IMR-90 (cell line): ENCODE measurements around the gene ST3GAL4. TPM values are rescaled to one million over a fixed set of nuclear protein-coding genes. Genes with fewer than 3 reads are reported as not detected.
A peak's percentile ranks its signal among the peaks of the same experiment; 100 is the strongest.

Source experiments
- ATAC-seq: fragments of 200-7000 bp; cut with Tn5 transposase; 2 replicates; pipeline ENCODE4 v1.9.1; 2020; ENCODE audit warnings: low read depth, mild to moderate bottlenecking, moderate library complexity
- BruUV-seq: library from RNA; stranded (reverse); fragments of 400-500 nt; replicated peaks from 2 replicates; lab custom pipeline; 2021; lab: Mats Ljungman, UMichigan
- CTCF ChIA-PET: fragments of 300-600 bp; formaldehyde crosslinking; extraction: SDS; loops from one replicate; lab custom pipeline; 2021; ENCODE audit warnings: antibody characterized with exemption; lab: Yijun Ruan, JAX
- POLR2A ChIA-PET: fragments of 300-600 bp; sonication (Branson Sonifier 250); formaldehyde crosslinking; loops from one replicate; lab custom pipeline; 2022; ENCODE audit warnings: antibody characterized with exemption; ENCODE audit not compliant: unreplicated experiment; lab: Charles Lee
- DNase-seq: peaks from one replicate; pipeline ENCODE4 v3.0.0; 2013
- H2AFZ ChIP-seq: replicated peaks from 2 replicates; pipeline ENCODE3; 2013; ENCODE audit warnings: low read length, mild to moderate bottlenecking; ENCODE audit not compliant: poor library complexity
- H2AK5ac ChIP-seq: 2 replicates; pipeline ENCODE4 v1.6.1; 2013; ENCODE audit warnings: low read depth, low read length, inconsistent platforms
- H2AK9ac ChIP-seq: replicated peaks from 2 replicates; pipeline ENCODE3; 2013; ENCODE audit warnings: mild to moderate bottlenecking, low read depth, low read length, moderate library complexity; ENCODE audit not compliant: poor library complexity
- H2BK120ac ChIP-seq: 2 replicates; pipeline ENCODE4 v1.6.1; 2013; ENCODE audit warnings: low read depth, low read length, inconsistent platforms
- H2BK15ac ChIP-seq: 3 replicates; pipeline ENCODE4 v1.6.1; 2013; ENCODE audit warnings: low read depth, low read length, inconsistent platforms
- H2BK20ac ChIP-seq: 2 replicates; pipeline ENCODE4 v1.6.1; 2013; ENCODE audit warnings: low read depth, mild to moderate bottlenecking, inconsistent platforms, low read length, moderate library complexity
- H2BK5ac ChIP-seq: 2 replicates; pipeline ENCODE4 v1.6.1; 2013; ENCODE audit warnings: mild to moderate bottlenecking, low read depth, low read length, inconsistent platforms; ENCODE audit not compliant: poor library complexity, severe bottlenecking
- H3K14ac ChIP-seq: replicated peaks from 2 replicates; pipeline ENCODE4 v1.6.1; 2013; ENCODE audit warnings: low read depth, low read length, inconsistent platforms
- H3K18ac ChIP-seq: 2 replicates; pipeline ENCODE4 v1.6.1; 2013; ENCODE audit warnings: low read depth, low read length, control low read depth
- H3K23ac ChIP-seq: 2 replicates; pipeline ENCODE4 v1.6.1; 2013; ENCODE audit warnings: low read depth, low read length, inconsistent platforms
- H3K27ac ChIP-seq: 2 replicates; pipeline ENCODE4 v1.5.1; 2013; ENCODE audit warnings: mild to moderate bottlenecking, control low read depth, low read length; ENCODE audit not compliant: insufficient read depth
- H3K27me3 ChIP-seq: 2 replicates; pipeline ENCODE4 v1.6.1; 2013; ENCODE audit warnings: low read length; ENCODE audit not compliant: control insufficient read depth, insufficient read depth
- H3K36me3 ChIP-seq: 2 replicates; pipeline ENCODE4 v1.6.1; 2013; ENCODE audit warnings: low read length, mixed read lengths; ENCODE audit not compliant: control insufficient read depth, insufficient read depth
- H3K4ac ChIP-seq: 2 replicates; pipeline ENCODE4 v1.6.1; 2013; ENCODE audit warnings: low read depth, low read length, inconsistent platforms
- H3K4me1 ChIP-seq: 2 replicates; pipeline ENCODE4 v1.6.1; 2013; ENCODE audit warnings: low read length, mixed read lengths; ENCODE audit not compliant: control insufficient read depth, insufficient read depth
- H3K4me2 ChIP-seq: 2 replicates; pipeline ENCODE4 v1.6.1; 2013; ENCODE audit warnings: low read depth, mild to moderate bottlenecking, control low read depth, low read length, moderate library complexity
- H3K4me3 ChIP-seq: 2 replicates; pipeline ENCODE4 v1.5.1; 2013; ENCODE audit warnings: low read depth, mild to moderate bottlenecking, control low read depth, low read length, moderate library complexity; ENCODE audit not compliant: insufficient read depth
- H3K56ac ChIP-seq: 2 replicates; pipeline ENCODE4 v1.6.1; 2013; ENCODE audit warnings: low read length, inconsistent platforms; ENCODE audit not compliant: insufficient read depth; ENCODE audit errors: extremely low read depth
- H3K79me1 ChIP-seq, 2 experiments: 2 replicates each; pipeline ENCODE4 v1.6.1; 2013; ENCODE audit warnings: low read length in 2 of 2, inconsistent platforms in 1 of 2, low read depth in 1 of 2
- H3K9ac ChIP-seq: 2 replicates; pipeline ENCODE4 v1.6.1; 2013; ENCODE audit warnings: low read depth, low read length, control low read depth
- H3K9me1 ChIP-seq: 2 replicates; pipeline ENCODE4 v1.6.1; 2013; ENCODE audit warnings: low read length, inconsistent platforms; ENCODE audit not compliant: insufficient read depth
- H3K9me3 ChIP-seq: 2 replicates; pipeline ENCODE4 v1.6.1; 2013; ENCODE audit warnings: low read length; ENCODE audit not compliant: control insufficient read depth, insufficient read depth
- H4K20me1 ChIP-seq: 2 replicates; pipeline ENCODE4 v1.6.1; 2013; ENCODE audit warnings: low read length, inconsistent platforms; ENCODE audit not compliant: insufficient read depth
- H4K5ac ChIP-seq: 2 replicates; pipeline ENCODE4 v1.6.1; 2013; ENCODE audit warnings: mild to moderate bottlenecking, low read depth, low read length, control low read depth
- H4K8ac ChIP-seq, 2 experiments: 2 replicates each; pipeline ENCODE4 v1.6.1; 2013; ENCODE audit warnings: low read depth in 2 of 2, low read length in 2 of 2, control low read depth in 1 of 2, inconsistent platforms in 1 of 2
- H4K91ac ChIP-seq: 2 replicates; pipeline ENCODE4 v1.6.1; 2013; ENCODE audit warnings: low read depth, low read length, inconsistent platforms; ENCODE audit not compliant: insufficient read depth
- BHLHE40 ChIP-seq: fragments of 150-350 bp; IDR thresholded peaks from 2 replicates; pipeline ENCODE4 v1.6.1; 2016; ENCODE audit warnings: mild to moderate bottlenecking, low read depth, low read length
- CHD1 ChIP-seq: IDR thresholded peaks from 2 replicates; pipeline ENCODE4 v1.6.1; 2012; ENCODE audit warnings: low read depth, low read length, improper control_type of control experiment
- FOS ChIP-seq: fragments of 150-350 bp; IDR thresholded peaks from 2 replicates; pipeline ENCODE4 v1.6.1; 2016; ENCODE audit warnings: low read depth, low read length
- MAFK ChIP-seq: IDR thresholded peaks from 2 replicates; pipeline ENCODE4 v1.6.1; 2012; ENCODE audit warnings: low read depth, low read length, improper control_type of control experiment
- MAZ ChIP-seq: IDR thresholded peaks from 2 replicates; pipeline ENCODE4 v1.6.1; 2012; ENCODE audit warnings: low read depth, mild to moderate bottlenecking, low read length, improper control_type of control experiment, moderate library complexity, borderline replicate concordance
- MXI1 ChIP-seq: IDR thresholded peaks from 2 replicates; pipeline ENCODE4 v1.6.1; 2012; ENCODE audit warnings: low read depth, mild to moderate bottlenecking, low read length, moderate library complexity, borderline replicate concordance
- NFE2L2 ChIP-seq: fragments of 150-350 bp; IDR thresholded peaks from 2 replicates; pipeline ENCODE4 v1.6.1; 2016; ENCODE audit warnings: low read depth, mild to moderate bottlenecking, low read length
- POLR2A ChIP-seq: IDR thresholded peaks from 2 replicates; pipeline ENCODE4 v1.6.1; 2012; ENCODE audit warnings: mild to moderate bottlenecking, low read depth, low read length
- RCOR1 ChIP-seq: IDR thresholded peaks from 2 replicates; pipeline ENCODE4 v1.6.1; 2012; ENCODE audit warnings: mild to moderate bottlenecking, low read length, improper control_type of control experiment; ENCODE audit not compliant: insufficient replicate concordance
- RFX5 ChIP-seq: IDR thresholded peaks from 2 replicates; pipeline ENCODE4 v1.8.0; 2012; ENCODE audit warnings: low read depth, mild to moderate bottlenecking, low read length, moderate library complexity
- SMC3 ChIP-seq: fragments of 150-350 bp; IDR thresholded peaks from 2 replicates; pipeline ENCODE4 v1.6.1; 2016; ENCODE audit warnings: low read depth, mild to moderate bottlenecking, antibody characterized with exemption, low read length, moderate library complexity
- whole genome bisulfite sequencing, 2 experiments: methylation state at CpG; one replicate each; pipeline versions ENCODE4 v1.1.5 to v1.1.7; 2013; ENCODE audit warnings: missing lambda C conversion rate in 2 of 2; ENCODE audit not compliant: insufficient read length in 1 of 2; ENCODE audit errors: extremely low coverage in 2 of 2; 5-methylcytosine and 5-hydroxymethylcytosine counted together
- dilution Hi-C: fragments of 300-500 bp; cut with HindIII; formaldehyde crosslinking; loops from one replicate; pipeline ENCODE4 v1.14.3; 2018; ENCODE audit warnings: low sequenced_read_pairs; ENCODE audit not compliant: unreplicated experiment
- in situ Hi-C: fragments of 300-500 bp; cut with MboI; formaldehyde crosslinking; loops from 3 replicates; pipeline ENCODE4 v1.14.3; 2019; ENCODE audit warnings: low sequenced_read_pairs, inconsistent platforms, mixed read lengths
- intact Hi-C: fragments of 100-400 bp; cut with micrococcal nuclease; formaldehyde crosslinking; loops from 2 replicates; pipeline ENCODE4 v1.10.0; 2022
- polyA plus RNA-seq, 3 experiments: library from polyadenylated mRNA; depleted of rRNA; stranded (reverse); fragments of >200 nt; gene quantifications; 2 replicates each; pipeline ENCODE4 v1.2.3, GENCODE V29; 2012; ENCODE audit warnings: low replicate concordance in 1 of 3
- total RNA-seq: library from RNA; depleted of rRNA; stranded (reverse); fragments of >200 nt; gene quantifications from 2 replicates; pipeline ENCODE4 v1.2.3, GENCODE V29; 2012
- TF ChIP-seq, protein P1 (sequence below): conservative IDR thresholded peaks from 2 replicates; pipeline ENCODE4 v1.5.1; 2012; ENCODE audit warnings: mild to moderate bottlenecking, low read depth, low read length, improper control_type of control experiment

ST3GAL4 gene
- total and polyA plus RNA-seq, 2 of the 4 experiments (the other 2 are of a cell fraction): 17.0 to 19.7 TPM

DNA sequence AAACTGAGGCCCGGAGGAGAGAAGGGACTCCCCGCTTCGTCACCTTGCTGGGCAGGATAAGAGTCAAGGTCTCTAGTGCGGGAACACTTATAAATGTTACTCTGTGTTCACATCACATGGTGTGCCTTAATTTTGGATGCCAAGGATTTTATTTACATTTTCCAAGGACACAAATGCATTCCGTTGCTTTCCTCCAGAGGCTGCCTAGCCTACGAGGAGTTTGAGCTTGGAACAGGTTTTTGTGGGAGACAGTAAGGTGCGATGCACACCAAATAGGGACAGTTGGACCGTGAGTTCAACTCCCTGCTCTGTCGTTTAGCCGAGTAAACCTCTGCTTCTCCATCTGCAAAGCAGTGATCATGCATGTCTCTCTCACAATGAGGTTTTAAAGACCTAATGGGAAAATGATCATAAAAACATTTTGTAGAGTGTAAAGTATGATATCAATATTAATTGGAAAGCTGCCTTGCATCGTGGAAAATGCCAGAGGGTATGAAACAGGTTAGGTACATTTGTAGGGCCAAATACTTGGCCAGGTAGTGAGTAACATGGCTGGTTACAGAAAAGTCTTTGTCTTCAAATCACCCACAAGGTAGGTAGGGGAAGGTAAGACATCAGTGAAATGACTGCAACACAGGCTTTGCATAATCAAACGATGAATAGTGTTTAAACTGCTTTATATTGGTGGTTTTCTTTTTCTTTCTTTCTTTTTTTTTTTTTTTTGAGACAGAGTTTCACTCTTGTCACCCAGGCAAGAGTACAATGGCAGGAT, 61.8 kb downstream of the ST3GAL4 start:
- H2AK5ac ChIP-seq: peak overlapping the region; percentile 70; the same call in 1 of the 2 replicates
- H3K18ac ChIP-seq: peak overlapping the region; percentile 9; the same call in 1 of the 2 replicates
- ATAC-seq (no peak), DNase-seq (no peak)
- peak overlapping the region; percentile 31 for H3K4ac ChIP-seq
- intact Hi-C loops: no loop called here
- H3K9me1 ChIP-seq: peaks cover 17% of the 10 kb centered on the region
- H2BK5ac ChIP-seq: no peak overlapping the region
- no CpG with 5 or more reads among the region's 12 CpGs for WGBS, 2 experiments
- no peaks in the 10 kb centered on the region for H3K27me3 ChIP-seq
- peak overlapping the region; percentile 92 for H2AFZ ChIP-seq
- peak overlapping the region; percentile 54; the same call in 1 of the 2 replicates for H4K5ac ChIP-seq
- 0 out of 2 replicates have a peak overlapping the region, but pooled peaks have one; percentile 6 for H2BK120ac ChIP-seq
- no peak overlapping the region; the same call in 1 of the 2 replicates for H3K9ac ChIP-seq
- peak overlapping the region; percentile 88 for H2AK9ac ChIP-seq
- CTCF ChIA-PET: interaction anchor here (1.6 kb wide), 1 partner anchor 107 kb away, joined by 7 read pairs; no protein-coding TSS in a partner anchor
- peaks cover 29% of the 10 kb centered on the region for H3K4me1 ChIP-seq
- H3K23ac ChIP-seq: 0 out of 2 replicates have a peak overlapping the region, but pooled peaks have one; percentile 24
- peak overlapping the region; percentile 42; the same call in 1 of the 2 replicates for H3K4me3 ChIP-seq
- peak overlapping the region; percentile 79 to 97; a peak in 3 of 4 replicates for H4K8ac ChIP-seq
- H3K9me3 ChIP-seq: no peaks in the 10 kb centered on the region
- in situ Hi-C loops: loop anchor here (10.0 kb wide), 1 partner anchor 102 kb away; no protein-coding TSS in a partner anchor
- dilution Hi-C loops: no loop called here
- no peaks in the 10 kb centered on the region for H4K20me1 ChIP-seq
- no peak overlapping the region; the same call in 1 of the 2 replicates for H3K27ac ChIP-seq
- H2BK15ac ChIP-seq: no peak overlapping the region
- no TSS peak for BruUV-seq
- H3K4me2 ChIP-seq: peak overlapping the region; percentile 50
- peaks cover 0 to 5% of the 10 kb centered on the region in 2 experiments; a peak in 1 of 4 replicates for H3K79me1 ChIP-seq
- H2BK20ac ChIP-seq: peak overlapping the region; percentile 69; the same call in 1 of the 2 replicates
- POLR2A ChIA-PET: interaction anchor here (0.6 kb wide), 1 partner anchor 23 kb away, joined by 3 read pairs; no protein-coding TSS in a partner anchor
- H4K91ac ChIP-seq: peak overlapping the region; percentile 31; the same call in 1 of the 2 replicates
- TF ChIP-seq NFE2L2 (no peak), FOS (no peak), CHD1 (no peak), BHLHE40 (no peak), MXI1 (no peak), RFX5 (no peak), RCOR1 (no peak), POLR2A (no peak), MAFK (no peak), SMC3 (no peak), MAZ (no peak)
- TF ChIP-seq, protein P1, sequence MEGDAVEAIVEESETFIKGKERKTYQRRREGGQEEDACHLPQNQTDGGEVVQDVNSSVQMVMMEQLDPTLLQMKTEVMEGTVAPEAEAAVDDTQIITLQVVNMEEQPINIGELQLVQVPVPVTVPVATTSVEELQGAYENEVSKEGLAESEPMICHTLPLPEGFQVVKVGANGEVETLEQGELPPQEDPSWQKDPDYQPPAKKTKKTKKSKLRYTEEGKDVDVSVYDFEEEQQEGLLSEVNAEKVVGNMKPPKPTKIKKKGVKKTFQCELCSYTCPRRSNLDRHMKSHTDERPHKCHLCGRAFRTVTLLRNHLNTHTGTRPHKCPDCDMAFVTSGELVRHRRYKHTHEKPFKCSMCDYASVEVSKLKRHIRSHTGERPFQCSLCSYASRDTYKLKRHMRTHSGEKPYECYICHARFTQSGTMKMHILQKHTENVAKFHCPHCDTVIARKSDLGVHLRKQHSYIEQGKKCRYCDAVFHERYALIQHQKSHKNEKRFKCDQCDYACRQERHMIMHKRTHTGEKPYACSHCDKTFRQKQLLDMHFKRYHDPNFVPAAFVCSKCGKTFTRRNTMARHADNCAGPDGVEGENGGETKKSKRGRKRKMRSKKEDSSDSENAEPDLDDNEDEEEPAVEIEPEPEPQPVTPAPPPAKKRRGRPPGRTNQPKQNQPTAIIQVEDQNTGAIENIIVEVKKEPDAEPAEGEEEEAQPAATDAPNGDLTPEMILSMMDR: no peak
- H3K36me3 ChIP-seq: peaks cover 8% of the 10 kb centered on the region; the same call in 1 of the 2 replicates
- H3K56ac ChIP-seq: no peak overlapping the region
- H3K14ac ChIP-seq: peak overlapping the region; percentile 72; the same call in 1 of the 2 replicates
